PC-3 (cell line): ENCODE data around the gene ATXN10.

Source experiments
- EZH2 ChIP-seq: fragments of 300-600 bp; sonication (generic); IDR thresholded peaks from one replicate; pipeline ENCODE4 v1.6.1; 2017; ENCODE audit warnings: antibody characterized with exemption, mild to moderate bottlenecking, low read length; ENCODE audit not compliant: unreplicated experiment
- EZH2phosphoT487 ChIP-seq: fragments of 300-600 bp; sonication (generic); IDR thresholded peaks from 2 replicates; pipeline ENCODE4 v1.6.1; 2018; ENCODE audit warnings: mild to moderate bottlenecking, antibody characterized with exemption, low read length, borderline replicate concordance
- TF ChIP-seq, protein P1 (sequence below): fragments of 300-600 bp; sonication (generic); conservative IDR thresholded peaks from 2 replicates; pipeline ENCODE4 v1.5.1; 2017; ENCODE audit warnings: antibody characterized with exemption, low read depth, mild to moderate bottlenecking, low read length

DNA sequence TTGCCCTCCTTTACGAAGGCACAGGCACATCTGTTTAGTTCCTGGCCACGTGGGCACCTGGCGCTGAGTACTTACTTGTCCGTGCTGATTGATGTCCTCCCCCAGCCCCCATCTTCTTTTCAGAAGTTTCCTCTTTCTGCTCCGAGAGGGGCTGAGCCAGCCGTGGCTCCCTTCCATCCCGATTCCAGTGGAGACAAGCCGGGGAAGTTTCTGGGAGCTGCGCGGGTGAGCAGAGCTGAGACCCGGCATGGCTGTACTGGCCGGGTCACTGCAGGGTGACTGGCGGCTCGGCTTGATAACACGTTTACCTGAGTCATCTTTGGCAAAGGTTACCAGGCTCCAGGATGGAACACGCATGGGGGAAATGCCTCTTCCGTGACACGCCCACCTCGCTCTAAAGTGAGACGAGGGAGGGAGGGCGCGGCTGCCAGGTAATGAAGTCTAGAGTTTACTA, 45.4 kb upstream of the ATXN10 start:
- TF ChIP-seq EZH2 (no peak), EZH2phosphoT487 (no peak)
- TF ChIP-seq, protein P1, sequence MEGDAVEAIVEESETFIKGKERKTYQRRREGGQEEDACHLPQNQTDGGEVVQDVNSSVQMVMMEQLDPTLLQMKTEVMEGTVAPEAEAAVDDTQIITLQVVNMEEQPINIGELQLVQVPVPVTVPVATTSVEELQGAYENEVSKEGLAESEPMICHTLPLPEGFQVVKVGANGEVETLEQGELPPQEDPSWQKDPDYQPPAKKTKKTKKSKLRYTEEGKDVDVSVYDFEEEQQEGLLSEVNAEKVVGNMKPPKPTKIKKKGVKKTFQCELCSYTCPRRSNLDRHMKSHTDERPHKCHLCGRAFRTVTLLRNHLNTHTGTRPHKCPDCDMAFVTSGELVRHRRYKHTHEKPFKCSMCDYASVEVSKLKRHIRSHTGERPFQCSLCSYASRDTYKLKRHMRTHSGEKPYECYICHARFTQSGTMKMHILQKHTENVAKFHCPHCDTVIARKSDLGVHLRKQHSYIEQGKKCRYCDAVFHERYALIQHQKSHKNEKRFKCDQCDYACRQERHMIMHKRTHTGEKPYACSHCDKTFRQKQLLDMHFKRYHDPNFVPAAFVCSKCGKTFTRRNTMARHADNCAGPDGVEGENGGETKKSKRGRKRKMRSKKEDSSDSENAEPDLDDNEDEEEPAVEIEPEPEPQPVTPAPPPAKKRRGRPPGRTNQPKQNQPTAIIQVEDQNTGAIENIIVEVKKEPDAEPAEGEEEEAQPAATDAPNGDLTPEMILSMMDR: no peak
